Mucosa of stomach (tissue), 1 donor: ENCODE data around the gene TRAM2.

Experiments used
- H3K27me3 ChIP-seq: one replicate; pipeline ENCODE4 v1.7.0; 2013; ENCODE audit warnings: mild to moderate bottlenecking, low read length; ENCODE audit not compliant: control insufficient read depth, insufficient read depth
- H3K36me3 ChIP-seq: one replicate; pipeline ENCODE4 v1.7.0; 2013; ENCODE audit warnings: low read length; ENCODE audit not compliant: control insufficient read depth, insufficient read depth
- H3K4me1 ChIP-seq: one replicate; pipeline ENCODE4 v1.7.0; 2013; ENCODE audit warnings: mild to moderate bottlenecking, low read length; ENCODE audit not compliant: control insufficient read depth, insufficient read depth
- H3K4me3 ChIP-seq: one replicate; pipeline ENCODE4 v1.7.0; 2013; ENCODE audit warnings: low read length
- H3K9ac ChIP-seq: one replicate; pipeline ENCODE4 v1.7.0; 2013; ENCODE audit warnings: mild to moderate bottlenecking, low read length, moderate library complexity
- H3K9me3 ChIP-seq: one replicate; pipeline ENCODE4 v1.7.0; 2013; ENCODE audit warnings: mild to moderate bottlenecking, low read length, moderate library complexity; ENCODE audit not compliant: control insufficient read depth
- donor health status: Pancreatic carcinoma.

TRAM2 gene

DNA sequence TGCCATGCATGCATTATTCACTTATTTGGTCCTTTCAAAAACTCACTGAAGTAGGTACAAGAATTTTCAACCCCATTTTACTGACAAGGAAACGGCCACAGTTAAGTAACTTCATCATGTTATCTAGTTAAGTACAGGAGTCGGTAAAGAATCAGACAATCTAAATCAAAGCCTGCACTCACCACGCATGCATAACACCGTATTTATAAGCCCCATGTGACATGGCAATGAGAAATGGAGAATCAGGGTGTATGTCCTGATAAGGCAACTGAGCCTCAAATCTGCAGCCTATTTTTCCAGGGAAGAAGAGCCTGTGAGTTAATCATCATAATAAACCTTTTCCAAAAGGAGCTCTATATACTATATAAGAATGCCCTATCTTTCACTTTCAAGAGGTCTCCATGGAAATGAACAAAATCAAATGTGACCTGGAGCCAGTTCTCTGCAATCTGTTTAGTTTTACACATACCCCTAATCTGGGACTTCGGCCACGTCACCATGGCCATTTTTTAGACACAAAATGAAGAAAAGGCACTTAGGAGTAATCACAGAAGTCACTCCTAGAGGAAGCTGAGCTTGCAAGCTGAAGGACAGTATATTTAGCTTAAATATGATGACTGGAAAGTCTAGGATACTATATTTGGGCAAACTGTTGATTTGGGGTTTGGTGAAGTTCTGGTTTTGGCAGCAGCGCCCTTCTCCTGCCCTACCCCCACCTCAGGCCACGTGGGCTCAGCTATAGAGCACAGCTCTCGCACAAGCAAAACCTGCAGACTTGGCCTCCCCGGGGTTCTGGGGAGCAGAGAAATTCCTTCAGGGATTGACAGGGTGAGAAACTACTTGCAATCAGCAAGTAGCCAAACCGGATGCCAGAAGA is 19.2 kb downstream of the TRAM2 start:
- no peaks in the 10 kb centered on the region for H3K9me3 ChIP-seq
- H3K27me3 ChIP-seq: no peaks in the 10 kb centered on the region
- H3K9ac ChIP-seq: no peak overlapping the region
- no peaks in the 10 kb centered on the region for H3K36me3 ChIP-seq
- H3K4me1 ChIP-seq: peaks cover 21% of the 10 kb centered on the region
- no peak overlapping the region for H3K4me3 ChIP-seq

DNA sequence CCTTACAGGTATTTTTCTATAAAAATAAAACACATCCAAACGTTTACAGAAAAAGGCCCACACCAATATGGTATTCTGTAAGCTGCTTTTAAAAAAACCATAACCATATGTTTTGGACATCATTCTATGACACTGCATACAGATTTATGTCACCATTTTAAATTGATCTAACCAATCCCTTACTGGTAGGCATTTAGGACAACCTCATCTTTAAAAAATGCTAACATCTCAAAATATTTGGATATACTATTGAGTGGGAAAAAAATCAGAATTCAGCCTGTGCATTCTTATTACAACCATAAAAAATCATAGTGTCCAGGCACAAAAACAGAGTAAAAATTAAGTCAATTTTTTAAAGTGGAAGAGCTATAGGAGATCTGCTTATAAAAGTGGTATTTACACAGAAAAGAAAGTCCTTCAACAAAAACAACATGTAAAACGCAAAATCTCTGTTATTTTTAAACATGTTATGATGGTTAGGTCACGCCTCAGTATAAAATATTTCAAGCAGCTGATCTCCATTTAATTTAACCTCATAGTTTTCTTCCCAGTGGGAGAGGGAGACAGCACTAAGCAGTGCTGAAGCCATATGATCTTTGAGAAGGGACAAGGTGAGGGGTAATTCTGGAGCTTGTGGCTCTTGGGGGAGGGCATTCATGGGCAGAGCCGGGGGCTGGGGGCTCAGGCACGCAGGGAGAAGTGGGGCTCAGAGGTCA is 21.2 kb downstream of the TRAM2 start:
- Histone ChIP-seq H3K4me3 (no peak overlapping the region), H3K4me1 (peaks cover 38% of the 10 kb centered on the region), H3K9me3 (no peaks in the 10 kb centered on the region), H3K9ac (no peak overlapping the region), H3K27me3 (no peaks in the 10 kb centered on the region), H3K36me3 (no peaks in the 10 kb centered on the region)

DNA sequence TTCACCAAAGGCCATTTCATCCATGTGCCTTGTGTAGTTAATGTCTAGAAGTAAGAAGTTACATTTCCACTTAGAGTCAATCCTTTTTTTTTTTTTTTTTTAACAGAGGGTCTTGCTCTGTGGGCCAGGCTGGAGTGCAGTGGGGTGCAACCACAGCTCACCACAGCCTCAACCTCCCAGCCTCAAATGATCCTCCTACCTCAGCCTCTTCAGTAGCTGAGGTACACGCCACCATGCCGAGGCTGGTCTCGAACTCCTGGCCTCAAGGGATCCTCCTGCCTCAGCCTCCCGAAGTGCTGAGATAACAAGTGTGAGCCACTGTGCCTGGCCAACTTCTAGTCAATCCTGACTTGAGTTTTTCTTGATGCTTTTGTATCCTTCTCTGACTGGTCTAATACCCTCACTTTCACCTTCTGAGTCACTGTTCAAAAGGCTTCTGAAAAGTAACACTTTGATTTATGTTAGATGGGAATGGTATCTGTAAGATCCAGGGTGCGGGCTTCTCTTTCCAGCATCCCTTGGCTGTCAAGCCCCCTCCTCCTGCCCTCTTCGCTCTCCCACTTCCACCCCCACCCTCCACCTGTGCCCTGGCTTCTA is 22.1 kb downstream of the TRAM2 start:
- H3K4me1 ChIP-seq: peaks cover 38% of the 10 kb centered on the region
- H3K27me3 ChIP-seq: no peaks in the 10 kb centered on the region
- no peaks in the 10 kb centered on the region for H3K36me3 ChIP-seq
- no peaks in the 10 kb centered on the region for H3K9me3 ChIP-seq
- no peak overlapping the region for H3K4me3 ChIP-seq
- no peak overlapping the region for H3K9ac ChIP-seq

DNA sequence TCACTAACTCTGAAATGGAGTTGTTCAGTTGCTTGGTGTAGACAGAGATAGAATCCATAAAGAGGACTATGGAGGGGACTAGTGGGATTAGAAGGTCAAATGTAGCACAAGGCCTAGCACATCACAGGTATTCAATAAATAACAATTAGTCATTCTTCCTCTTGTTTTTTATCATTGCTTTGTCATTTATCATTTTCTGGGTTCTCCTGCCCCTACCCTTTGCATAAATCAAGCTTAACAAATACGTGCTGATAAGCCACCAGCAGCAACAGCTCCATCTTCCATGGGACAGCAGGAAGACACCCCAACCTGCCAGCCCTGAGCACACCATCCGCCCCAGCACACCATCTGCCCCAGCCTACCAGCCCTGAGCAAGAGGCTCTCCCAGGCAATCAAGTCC is 23.1 kb downstream of the TRAM2 start:
- no peak overlapping the region for H3K4me3 ChIP-seq
- H3K4me1 ChIP-seq: peaks cover 41% of the 10 kb centered on the region
- H3K36me3 ChIP-seq: no peaks in the 10 kb centered on the region
- H3K27me3 ChIP-seq: no peaks in the 10 kb centered on the region
- no peaks in the 10 kb centered on the region for H3K9me3 ChIP-seq
- no peak overlapping the region for H3K9ac ChIP-seq

DNA sequence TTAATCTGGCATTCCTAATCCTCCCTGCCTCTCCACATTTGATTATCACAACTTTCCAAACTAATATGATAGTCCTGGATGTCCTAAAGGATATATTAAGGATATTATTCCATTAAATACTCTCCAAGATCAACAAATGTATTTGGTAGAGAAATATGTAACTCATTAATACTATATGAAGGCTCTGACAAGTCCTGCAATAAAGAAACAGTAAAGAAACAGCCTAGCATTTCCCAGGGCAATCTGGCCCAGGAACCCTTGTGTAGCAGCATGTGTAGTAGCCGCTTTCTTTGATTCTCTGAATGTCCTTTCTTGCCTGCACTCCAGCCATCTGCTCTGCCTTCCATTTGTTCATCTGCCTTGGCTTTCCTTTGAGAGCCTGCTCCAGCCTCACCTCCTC is 23.7 kb downstream of the TRAM2 start:
- Histone ChIP-seq H3K36me3 (no peaks in the 10 kb centered on the region), H3K9ac (no peak overlapping the region), H3K9me3 (no peaks in the 10 kb centered on the region), H3K4me3 (no peak overlapping the region), H3K27me3 (no peaks in the 10 kb centered on the region), H3K4me1 (peaks cover 41% of the 10 kb centered on the region)

DNA sequence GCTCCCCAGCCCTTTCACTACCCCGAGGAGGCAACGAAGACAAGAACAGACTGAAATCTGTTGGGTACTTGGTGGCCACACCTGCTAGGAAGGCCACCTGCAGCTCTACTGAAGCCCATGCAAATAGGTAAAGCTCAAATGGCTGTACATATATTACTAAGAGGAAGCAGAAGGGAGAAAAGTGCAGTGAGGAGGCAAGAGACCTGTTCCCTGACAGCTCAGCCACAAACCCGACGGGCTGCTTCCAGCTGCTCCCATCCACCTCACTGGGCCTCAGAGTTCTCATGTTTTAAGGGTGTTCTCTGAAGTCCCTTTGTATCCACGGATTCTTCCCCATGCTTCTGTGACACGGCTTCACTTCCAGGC is 24.6 kb downstream of the TRAM2 start:
- no peaks in the 10 kb centered on the region for H3K9me3 ChIP-seq
- no peak overlapping the region for H3K9ac ChIP-seq
- no peaks in the 10 kb centered on the region for H3K36me3 ChIP-seq
- peaks cover 49% of the 10 kb centered on the region for H3K4me1 ChIP-seq
- H3K4me3 ChIP-seq: no peak overlapping the region
- H3K27me3 ChIP-seq: no peaks in the 10 kb centered on the region

DNA sequence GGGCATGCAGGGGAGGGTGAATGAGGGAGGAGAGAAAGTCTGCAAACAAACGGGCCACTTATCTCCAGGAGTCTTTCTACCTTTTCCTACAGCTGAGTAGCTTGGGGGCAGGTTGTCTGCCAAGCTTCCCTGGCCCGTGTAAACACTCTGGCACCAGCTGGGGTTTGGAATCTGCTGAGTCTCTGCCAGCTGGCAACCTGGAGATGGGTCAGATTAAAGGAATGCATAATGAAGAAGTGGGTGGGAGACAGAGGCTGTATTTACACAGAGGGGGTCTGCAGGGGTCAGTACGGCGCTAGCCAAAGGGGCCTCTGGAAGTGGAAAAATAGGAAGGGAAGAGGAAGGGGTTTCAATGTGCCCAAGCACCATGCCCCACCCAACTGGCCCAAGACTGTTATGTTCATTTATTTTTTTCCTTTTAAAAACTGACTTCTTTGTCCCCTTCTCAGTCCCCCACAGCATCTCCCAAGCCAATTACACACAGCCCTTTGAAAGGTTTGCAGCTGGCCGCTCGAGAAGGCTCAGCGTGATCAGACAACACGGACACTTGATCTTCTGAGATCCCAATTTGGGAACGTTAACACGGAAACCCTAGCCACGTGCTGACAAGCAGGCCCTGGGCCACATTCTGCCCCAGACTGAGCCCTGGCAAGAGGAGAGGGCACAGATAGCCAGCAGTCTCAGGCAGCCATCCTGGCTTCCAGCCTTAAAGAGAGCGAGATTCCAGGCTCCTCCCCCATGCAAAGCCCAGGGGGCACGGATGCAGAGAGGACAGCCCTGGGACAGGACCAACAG is 25.2 kb downstream of the TRAM2 start:
- no peak overlapping the region for H3K4me3 ChIP-seq
- H3K9me3 ChIP-seq: no peaks in the 10 kb centered on the region
- no peak overlapping the region for H3K9ac ChIP-seq
- H3K36me3 ChIP-seq: no peaks in the 10 kb centered on the region
- H3K27me3 ChIP-seq: no peaks in the 10 kb centered on the region
- H3K4me1 ChIP-seq: peaks cover 50% of the 10 kb centered on the region

DNA sequence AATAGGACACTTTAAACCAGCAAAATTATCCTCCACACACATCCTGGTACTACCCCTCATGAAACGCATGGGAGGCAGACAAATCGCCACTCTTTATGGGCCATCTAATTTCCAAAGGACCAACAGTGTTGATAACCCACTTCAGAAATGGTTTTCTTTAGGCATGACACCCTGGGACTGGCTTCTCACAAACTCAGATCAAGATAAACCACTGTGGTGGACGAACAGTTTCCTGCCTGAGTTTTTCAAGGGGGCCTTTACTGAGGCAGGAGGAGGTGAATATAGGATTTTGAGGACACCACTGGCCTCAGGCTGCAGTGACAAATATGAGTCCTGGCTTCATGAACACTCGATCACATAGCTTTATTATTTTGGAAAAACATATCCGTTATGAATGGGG is 26.0 kb downstream of the TRAM2 start:
- no peak overlapping the region for H3K9ac ChIP-seq
- H3K27me3 ChIP-seq: no peaks in the 10 kb centered on the region
- no peaks in the 10 kb centered on the region for H3K9me3 ChIP-seq
- no peak overlapping the region for H3K4me3 ChIP-seq
- H3K36me3 ChIP-seq: no peaks in the 10 kb centered on the region
- H3K4me1 ChIP-seq: peaks cover 55% of the 10 kb centered on the region

DNA sequence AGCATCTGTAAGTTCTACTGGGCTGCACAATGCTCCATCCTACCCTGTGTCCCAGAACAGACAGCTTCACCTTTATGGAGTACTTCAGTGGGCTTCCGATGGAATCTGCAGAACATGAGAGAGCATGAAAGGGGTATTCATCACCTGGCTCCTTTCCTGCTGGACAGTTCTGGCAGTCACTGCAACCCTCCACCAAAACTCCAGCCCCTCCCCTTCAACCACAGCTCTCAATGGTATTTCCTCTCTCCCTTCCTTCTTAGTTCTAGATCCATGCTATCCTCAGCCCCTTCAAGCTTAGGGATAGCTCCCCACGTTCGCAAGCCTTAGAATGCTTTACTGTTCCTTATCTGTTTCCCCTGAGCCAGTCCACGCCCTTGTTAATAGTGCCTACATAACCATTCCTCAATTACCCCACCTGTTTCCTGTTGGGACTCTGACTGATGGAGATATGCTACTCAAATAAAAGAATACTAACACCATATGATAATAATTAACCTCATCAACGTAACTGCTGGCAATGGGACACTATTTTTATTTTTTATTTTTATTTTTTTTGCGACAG is 26.8 kb downstream of the TRAM2 start:
- no peaks in the 10 kb centered on the region for H3K9me3 ChIP-seq
- no peak overlapping the region for H3K9ac ChIP-seq
- no peaks in the 10 kb centered on the region for H3K27me3 ChIP-seq
- peaks cover 62% of the 10 kb centered on the region for H3K4me1 ChIP-seq
- H3K4me3 ChIP-seq: no peak overlapping the region
- no peaks in the 10 kb centered on the region for H3K36me3 ChIP-seq

DNA sequence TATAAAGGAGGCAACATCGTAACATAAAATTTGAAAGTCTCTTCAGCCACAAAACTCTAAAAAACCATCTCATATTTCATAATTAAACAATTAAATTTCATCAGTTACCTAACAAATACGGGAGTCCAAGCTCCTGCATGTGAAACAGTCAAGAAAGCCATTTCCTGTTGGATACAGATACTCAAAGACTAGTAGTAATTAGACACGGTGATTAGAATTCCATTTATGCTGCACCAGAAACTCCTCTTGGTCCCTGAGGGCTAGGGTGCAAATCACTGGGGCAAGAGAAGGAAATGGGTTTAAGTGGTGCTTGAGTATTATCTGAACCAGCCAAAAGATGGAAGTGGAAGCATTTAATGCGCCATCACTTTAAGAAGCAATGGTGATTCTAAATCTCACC is 27.4 kb downstream of the TRAM2 start:
- Histone ChIP-seq H3K9me3 (no peaks in the 10 kb centered on the region), H3K36me3 (no peaks in the 10 kb centered on the region), H3K4me3 (no peak overlapping the region), H3K9ac (no peak overlapping the region), H3K4me1 (peaks cover 65% of the 10 kb centered on the region), H3K27me3 (no peaks in the 10 kb centered on the region)

- no peaks in the 10 kb centered on the region for H3K27me3 ChIP-seq
- no peak overlapping the region for H3K9ac ChIP-seq
- no peaks in the 10 kb centered on the region for H3K9me3 ChIP-seq
- no peak overlapping the region for H3K4me3 ChIP-seq
- H3K4me1 ChIP-seq: peaks cover 65% of the 10 kb centered on the region
- no peaks in the 10 kb centered on the region for H3K36me3 ChIP-seq
These were observed 27.9 kb downstream of the TRAM2 start for GRCh38 chr6:52548999-52549398.
